VCaP (cell line): ENCODE results near the gene SF1.

Source experiments
- H3K27ac ChIP-seq: fragments of 450-650 bp; 2 replicates; pipeline ENCODE4 v1.5.1; 2017
- CTCF ChIP-seq: fragments of 450-650 bp; conservative IDR thresholded peaks from 2 replicates; pipeline ENCODE4 v1.5.1; 2017; ENCODE audit warnings: mild to moderate bottlenecking, moderate library complexity

SF1 gene

GRCh38 chr11:64715756-64716472 lies 62.4 kb downstream of the SF1 start:
- no peak overlapping the region for H3K27ac ChIP-seq
- no peak for TF ChIP-seq CTCF

GRCh38 chr11:64715110-64715509 lies 63.2 kb downstream of the SF1 start:
- no peak for TF ChIP-seq CTCF
- H3K27ac ChIP-seq = no peak overlapping the region

GRCh38 chr11:64714666-64715065 lies 63.7 kb downstream of the SF1 start:
- H3K27ac ChIP-seq = no peak overlapping the region
- TF ChIP-seq CTCF = no peak
